Suprapubic skin (tissue), 4 donors: ENCODE measurements around the gene NTM.

Experiments
- CTCF ChIP-seq, 2 donors: fragments of 200-600 bp in 1 of 2; fragments of 450-650 bp in 1 of 2; sonication (generic) in 1 of 2; IDR thresholded peaks; one replicate each; pipeline ENCODE4 v1.5.1; 2016 to 2019; ENCODE audit warnings: antibody characterized with exemption in 2 of 2, mild to moderate bottlenecking in 1 of 2, moderate library complexity in 1 of 2
- EP300 ChIP-seq: sonication (generic); formaldehyde crosslinking; IDR thresholded peaks from one replicate; pipeline ENCODE4 v1.6.1; 2017; ENCODE audit warnings: antibody characterized with exemption
- POLR2A ChIP-seq, 2 donors: fragments of 450-650 bp; IDR thresholded peaks; one replicate each; pipeline ENCODE4 v1.6.1; 2017; ENCODE audit warnings: antibody characterized with exemption in 2 of 2, mild to moderate bottlenecking in 2 of 2, moderate library complexity in 2 of 2
- POLR2AphosphoS5 ChIP-seq, 3 donors: sonication (generic); formaldehyde crosslinking; IDR thresholded peaks; one replicate each; pipeline ENCODE4 v1.6.1; 2017; ENCODE audit warnings: antibody characterized with exemption in 3 of 3

GRCh38 chr11:132078264-132079076 lies 708.1 kb downstream of the NTM start:
- TF ChIP-seq CTCF (IDR thresholded peaks at IDR 0.05): no peak
- TF ChIP-seq POLR2A (IDR thresholded peaks at IDR 0.05): no peak
- no peak for TF ChIP-seq POLR2AphosphoS5 (IDR thresholded peaks at IDR 0.05)
- no peak for TF ChIP-seq EP300
